ENCODE measurements around the gene PLAAT4.

GRCh38 chr11:63490551-63491239 lies 45.9 kb upstream of the PLAAT4 start, which contains the start of gene PLAAT5:
- no peak; a peak in 1 of 3 replicates for TF ChIP-seq POLR2A (IDR thresholded peaks at IDR 0.05; ENCODE audit: control extremely low read depth in 1 of 2, low read depth in 2 of 2, low read length in 2 of 2)
- TF ChIP-seq CTCF (IDR thresholded peaks at IDR 0.05; ENCODE audit: control extremely low read depth in 1 of 3, insufficient read depth in 1 of 3, low read depth in 1 of 3, low read length in 3 of 3) = no peak
- peak in 1 of 2 experiments; percentile 46; a peak in 1 of 4 replicates for TF ChIP-seq SIN3A (conservative IDR thresholded peaks at IDR 0.05 in 1 of 2, IDR thresholded peaks at IDR 0.05 in 1 of 2; ENCODE audit: low read depth in 1 of 2, low read length in 2 of 2)
- no peak for TF ChIP-seq FOSL1 (IDR thresholded peaks at IDR 0.05; ENCODE audit: insufficient read depth, low read depth, low read length)
- no peak for TF ChIP-seq NRF1 (IDR thresholded peaks at IDR 0.05; ENCODE audit: low read depth, low read length)
- TF ChIP-seq POLR2AphosphoS5 (IDR thresholded peaks at IDR 0.05; ENCODE audit: low read depth, low read length) = no peak
- 0 out of 4 replicates have a peak, but pooled peaks of 1 of the 2 experiments have one; percentile 33 for TF ChIP-seq HDAC2 (IDR thresholded peaks at IDR 0.05; ENCODE audit: borderline replicate concordance in 1 of 2, low read depth in 2 of 2, low read length in 2 of 2)
- TF ChIP-seq TEAD4 (IDR thresholded peaks at IDR 0.05; ENCODE audit: low read depth, low read length) = peak; percentile 65; the same call in 1 of the 2 replicates
- TF ChIP-seq TCF12 (IDR thresholded peaks at IDR 0.05; ENCODE audit: low read depth, low read length) = no peak
- no peak for TF ChIP-seq KDM1A (IDR thresholded peaks at IDR 0.05; ENCODE audit: borderline replicate concordance, low read length)
- no peak for TF ChIP-seq RAD21 (IDR thresholded peaks at IDR 0.05 in 1 of 2, conservative IDR thresholded peaks at IDR 0.05 in 1 of 2; ENCODE audit: low read depth in 2 of 2, low read length in 2 of 2)
- TF ChIP-seq TAF1 (IDR thresholded peaks at IDR 0.05; ENCODE audit: low read depth, low read length) = 0 out of 2 replicates have a peak, but pooled peaks have one; percentile 11

All from H1 (cell line).